ENCODE measurements around the gene MSRB1. TPM values are rescaled to one million over a fixed set of nuclear protein-coding genes. Genes with fewer than 3 reads are reported as not detected.

MSRB1 gene
- total and polyA plus RNA-seq, 12 donors: 24.6 to 82.2 (median 35.6) TPM

GRCh38 chr16:1977875-1978268 lies 34.9 kb upstream of the MSRB1 start:
- Histone ChIP-seq H3K36me3 (peaks cover 12 to 55% (median 46%) of the 10 kb centered on the region in 9 donors), H3K9me3 (no peaks in the 10 kb centered on the region), H3K4me1 (peaks cover 3 to 33% (median 19%) of the 10 kb centered on the region in 9 donors), H3K27ac (no peak overlapping the region), H3K27me3 (peaks cover 18 to 78% (median 64%) of the 10 kb centered on the region in 7 donors), H3K4me3 (no peak overlapping the region)
- intact Hi-C loops (cut with DNase I): no loop called here
- ATAC-seq (no peak), DNase-seq (no peak)
- WGBS, 2 donors: 93 to 97% methylated on average over 18 of the region's 18 CpGs
- no peak for TF ChIP-seq CTCF (IDR thresholded peaks at IDR 0.05)

GRCh38 chr16:1976951-1977874 lies 34.2 kb upstream of the MSRB1 start:
- intact Hi-C loops (cut with DNase I): no loop called here
- Histone ChIP-seq H3K4me1 (peaks cover 8 to 39% (median 24%) of the 10 kb centered on the region in 9 donors), H3K27ac (no peak overlapping the region), H3K36me3 (peaks cover 12 to 55% (median 46%) of the 10 kb centered on the region in 9 donors), H3K4me3 (no peak overlapping the region), H3K9me3 (no peaks in the 10 kb centered on the region), H3K27me3 (peaks cover 18 to 71% (median 63%) of the 10 kb centered on the region in 7 donors)
- ATAC-seq (no peak), DNase-seq (no peak)
- no peak for TF ChIP-seq CTCF (IDR thresholded peaks at IDR 0.05)
- 93 to 94% methylated on average over 33 of the region's 33 CpGs for WGBS, 2 donors

GRCh38 chr16:1976216-1976520 lies 33.2 kb upstream of the MSRB1 start:
- H3K4me3 ChIP-seq: no peak overlapping the region
- ATAC-seq: no peak
- intact Hi-C loops (cut with DNase I): no loop called here

More at GRCh38 chr16:1976216-1976520, 33.2 kb upstream of the MSRB1 start:
- TF ChIP-seq CTCF (IDR thresholded peaks at IDR 0.05): no peak
- peaks cover 8 to 43% (median 26%) of the 10 kb centered on the region in 9 donors for H3K4me1 ChIP-seq
- H3K27me3 ChIP-seq: peaks cover 17 to 63% (median 53%) of the 10 kb centered on the region in 7 donors
- no peak for DNase-seq
- no peak overlapping the region for H3K27ac ChIP-seq
- 97 to 98% methylated on average over 8 of the region's 8 CpGs for WGBS, 2 donors
- peaks cover 12 to 55% (median 46%) of the 10 kb centered on the region in 9 donors for H3K36me3 ChIP-seq
- no peaks in the 10 kb centered on the region for H3K9me3 ChIP-seq
